Measurements from ENCODE around the gene TSHB.

TSHB gene

GRCh38 chr1:115035652-115036051, 6.0 kb downstream of the TSHB start:
- no peak for TF ChIP-seq CTCF (IDR thresholded peaks at IDR 0.05; ENCODE audit: control insufficient read depth, insufficient read depth, low read depth, low read length, missing control alignments)
- no peak overlapping the region for H3K4me3 ChIP-seq (ENCODE audit: control insufficient read depth, low read depth, low read length)
- no peak for DNase-seq (ENCODE audit: low read depth)

GRCh38 chr1:115036814-115037507, 7.3 kb downstream of the TSHB start:
- TF ChIP-seq CTCF (IDR thresholded peaks at IDR 0.05; ENCODE audit: control insufficient read depth, insufficient read depth, low read depth, low read length, missing control alignments), result no peak
- no peak overlapping the region for H3K4me3 ChIP-seq (ENCODE audit: control insufficient read depth, low read depth, low read length)
- DNase-seq (ENCODE audit: low read depth), result no peak

- DNase-seq (ENCODE audit: low read depth), result no peak
- TF ChIP-seq CTCF (IDR thresholded peaks at IDR 0.05; ENCODE audit: control insufficient read depth, insufficient read depth, low read depth, low read length, missing control alignments), result peak; percentile 9
Observed at GRCh38 chr1:115040501-115040900, 10.9 kb downstream of the TSHB start.

GRCh38 chr1:115041654-115042053, 12.0 kb downstream of the TSHB start:
- peak; percentile 44 for TF ChIP-seq CTCF (IDR thresholded peaks at IDR 0.05; ENCODE audit: control insufficient read depth, insufficient read depth, low read depth, low read length, missing control alignments)
- no peak overlapping the region for H3K4me3 ChIP-seq (ENCODE audit: control insufficient read depth, low read depth, low read length)
- DNase-seq (ENCODE audit: low read depth), result no peak

More at GRCh38 chr1:115040501-115040900, 10.9 kb downstream of the TSHB start:
- H3K4me3 ChIP-seq (ENCODE audit: control insufficient read depth, low read depth, low read length), result no peak overlapping the region

- TF ChIP-seq CTCF (IDR thresholded peaks at IDR 0.05; ENCODE audit: control insufficient read depth, insufficient read depth, low read depth, low read length, missing control alignments), result no peak
- H3K4me3 ChIP-seq (ENCODE audit: control insufficient read depth, low read depth, low read length), result no peak overlapping the region
- no peak for DNase-seq (ENCODE audit: low read depth)
Observed at GRCh38 chr1:115046751-115047150, 17.1 kb downstream of the TSHB start.

- no peak overlapping the region for H3K4me3 ChIP-seq (ENCODE audit: control insufficient read depth, low read depth, low read length)
- DNase-seq (ENCODE audit: low read depth), result no peak
- no peak for TF ChIP-seq CTCF (IDR thresholded peaks at IDR 0.05; ENCODE audit: control insufficient read depth, insufficient read depth, low read depth, low read length, missing control alignments)
Observed at GRCh38 chr1:115051850-115052249, 22.2 kb downstream of the TSHB start.
